Neuronal stem cell (in vitro differentiated cells): ENCODE measurements around the gene JDP2.

Experiments
- DNase-seq: peaks from one replicate; pipeline ENCODE4 v3.0.0-alpha.2; 2013; ENCODE audit warnings: low spot score
- H2AFZ ChIP-seq: one replicate; pipeline ENCODE4 v1.6.1; 2013; ENCODE audit warnings: mild to moderate bottlenecking, low read length, inconsistent platforms
- H2AK5ac ChIP-seq: 2 replicates; pipeline ENCODE4 v1.6.1; 2013; ENCODE audit warnings: low read depth, mild to moderate bottlenecking, inconsistent platforms, low read length, moderate library complexity, mixed read lengths
- H2BK120ac ChIP-seq: 2 replicates; pipeline ENCODE4 v1.6.1; 2013; ENCODE audit warnings: low read depth, mild to moderate bottlenecking, inconsistent platforms, low read length, moderate library complexity, mixed read lengths
- H2BK12ac ChIP-seq: one replicate; pipeline ENCODE4 v1.6.1; 2013; ENCODE audit warnings: low read length, inconsistent platforms
- H2BK15ac ChIP-seq: 2 replicates; pipeline ENCODE4 v1.6.1; 2013; ENCODE audit warnings: mild to moderate bottlenecking, low read length, inconsistent platforms, mixed read lengths
- H2BK5ac ChIP-seq: one replicate; pipeline ENCODE4 v1.6.1; 2013; ENCODE audit warnings: inconsistent platforms, mild to moderate bottlenecking, low read length, moderate library complexity
- H3K14ac ChIP-seq: one replicate; pipeline ENCODE4 v1.6.1; 2013; ENCODE audit warnings: low read length, inconsistent platforms
- H3K18ac ChIP-seq: 2 replicates; pipeline ENCODE4 v1.6.1; 2013; ENCODE audit warnings: low read length, inconsistent platforms
- H3K23ac ChIP-seq: 2 replicates; pipeline ENCODE4 v1.6.1; 2013; ENCODE audit warnings: low read depth, mild to moderate bottlenecking, mixed read lengths, low read length, inconsistent platforms; ENCODE audit not compliant: poor library complexity
- H3K27ac ChIP-seq: replicated peaks from 3 replicates; pipeline ENCODE4 v1.5.1; 2013; ENCODE audit warnings: low read length, inconsistent platforms
- H3K27me3 ChIP-seq, 3 experiments: 2 replicates each; pipeline ENCODE4 v1.6.1; 2013; ENCODE audit warnings: low read length in 3 of 3, mild to moderate bottlenecking in 2 of 3, inconsistent platforms in 1 of 3, low read depth in 1 of 3, mixed read lengths in 1 of 3, moderate library complexity in 1 of 3; ENCODE audit not compliant: control insufficient read depth in 3 of 3, insufficient read depth in 3 of 3
- H3K36me3 ChIP-seq, 2 donors: replicated peaks in 1 of 2; 2 replicates each; pipeline ENCODE4 v1.6.1; 2013; ENCODE audit warnings: low read length in 2 of 2; ENCODE audit not compliant: control insufficient read depth in 2 of 2, insufficient read depth in 2 of 2
- H3K4ac ChIP-seq: 2 replicates; pipeline ENCODE4 v1.6.1; 2013; ENCODE audit warnings: inconsistent platforms, mild to moderate bottlenecking, low read length, moderate library complexity
- H3K4me1 ChIP-seq, 2 donors: 1 replicate in 1 of 2; 2 replicates in 1 of 2; pipeline ENCODE4 v1.6.1; 2013; ENCODE audit warnings: low read length in 2 of 2, low read depth in 1 of 2; ENCODE audit not compliant: control insufficient read depth in 2 of 2, insufficient read depth in 1 of 2
- H3K4me2 ChIP-seq: one replicate; pipeline ENCODE4 v1.6.1; 2013; ENCODE audit warnings: mild to moderate bottlenecking, low read length, inconsistent platforms; ENCODE audit not compliant: insufficient read depth, poor library complexity, severe bottlenecking
- H3K4me3 ChIP-seq, 2 donors: 2 replicates each; pipeline ENCODE4 v1.5.1; 2013; ENCODE audit warnings: low read length in 2 of 2, mild to moderate bottlenecking in 2 of 2, inconsistent platforms in 1 of 2, moderate library complexity in 1 of 2
- H3K79me1 ChIP-seq: one replicate; pipeline ENCODE4 v1.6.1; 2013; ENCODE audit warnings: low read depth, mild to moderate bottlenecking, inconsistent platforms, low read length, moderate library complexity
- H3K9ac ChIP-seq: one replicate; pipeline ENCODE4 v1.6.1; 2013; ENCODE audit warnings: mild to moderate bottlenecking, low read depth, low read length, inconsistent platforms; ENCODE audit not compliant: poor library complexity
- H3K9me3 ChIP-seq, 2 donors: replicated peaks in 1 of 2; 2 replicates each; pipeline versions ENCODE3 to v1.6.1; 2013; ENCODE audit warnings: low read length in 2 of 2, mild to moderate bottlenecking in 2 of 2, inconsistent platforms in 1 of 2, low read depth in 1 of 2, mixed read lengths in 1 of 2, moderate library complexity in 1 of 2; ENCODE audit not compliant: control insufficient read depth in 2 of 2, insufficient read depth in 1 of 2
- H4K8ac ChIP-seq: one replicate; pipeline ENCODE4 v1.6.1; 2013; ENCODE audit warnings: low read depth, mild to moderate bottlenecking, inconsistent platforms, low read length, moderate library complexity
- H4K91ac ChIP-seq: one replicate; pipeline ENCODE4 v1.6.1; 2013; ENCODE audit warnings: low read length, low read depth, mild to moderate bottlenecking, inconsistent platforms; ENCODE audit not compliant: poor library complexity
- WGBS, 2 donors: extraction: QIAGEN DNeasy Blood & Tissue Kit; methylation state at CpG; one replicate each; pipeline ENCODE4 v1.1.7; 2013; ENCODE audit warnings: missing lambda C conversion rate in 2 of 2, mixed read lengths in 1 of 2; ENCODE audit not compliant: insufficient read length in 2 of 2, insufficient replicate concordance in 1 of 2; ENCODE audit errors: extremely low coverage in 2 of 2; 5-methylcytosine and 5-hydroxymethylcytosine counted together

The JDP2 gene

DNA sequence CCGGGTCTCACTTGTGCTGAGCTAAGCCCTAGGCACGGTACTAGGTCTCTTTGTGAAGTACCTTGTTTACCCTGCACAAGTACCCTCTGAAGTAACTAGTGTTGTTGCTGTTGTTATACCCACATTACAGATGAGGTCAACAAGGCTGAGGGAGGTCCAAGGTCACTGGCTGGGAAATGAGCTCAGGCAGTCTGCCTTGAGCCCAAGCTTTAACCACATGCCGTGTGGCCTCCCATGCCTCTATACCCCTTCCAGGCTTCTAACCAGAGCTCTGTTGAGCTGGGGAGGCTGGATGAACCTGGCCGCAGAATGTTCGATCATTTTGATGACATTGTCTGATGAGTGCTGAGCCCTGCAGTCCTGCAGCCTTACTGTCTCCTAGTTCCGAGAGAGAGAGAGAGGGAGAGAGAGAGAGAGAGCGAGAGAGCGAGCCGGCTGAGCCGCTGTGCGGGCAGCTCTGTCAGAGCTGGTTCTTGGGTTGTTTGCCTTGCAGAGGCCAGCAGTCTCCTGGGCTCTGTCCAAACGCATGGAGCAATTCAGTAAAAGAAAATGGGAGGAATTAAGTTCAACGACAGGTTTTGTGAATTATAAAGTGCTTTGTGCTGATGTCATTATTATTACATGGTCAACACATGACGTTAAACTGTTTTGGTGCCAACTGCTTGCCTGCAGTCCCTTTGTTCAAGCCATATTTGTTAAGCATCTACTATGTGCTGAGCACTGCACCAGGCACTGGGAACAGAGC is 13.1 kb downstream of the JDP2 start:
- Histone ChIP-seq H3K4me1 (peaks cover 0 to 4% of the 10 kb centered on the region in 2 donors), H3K27me3 (no peaks in the 10 kb centered on the region), H3K23ac (no peak overlapping the region), H2AK5ac (no peak overlapping the region), H2BK12ac (no peak overlapping the region), H3K4me3 (no peak overlapping the region), H3K14ac (no peak overlapping the region), H4K8ac (no peak overlapping the region), H3K27ac (no peak overlapping the region), H4K91ac (no peak overlapping the region), H3K36me3 (peaks cover 0 to 8% of the 10 kb centered on the region in 2 donors), H3K79me1 (no peaks in the 10 kb centered on the region), H3K9ac (no peak overlapping the region), H3K4me2 (no peak overlapping the region), H3K18ac (no peak overlapping the region), H2AFZ (no peak overlapping the region), H3K4ac (no peak overlapping the region), H2BK15ac (no peak overlapping the region), H2BK120ac (no peak overlapping the region), H3K9me3 (no peaks in the 10 kb centered on the region), H2BK5ac (no peak overlapping the region)
- no CpG with 5 or more reads among the region's 14 CpGs for WGBS, 2 donors
- no peak for DNase-seq

DNA sequence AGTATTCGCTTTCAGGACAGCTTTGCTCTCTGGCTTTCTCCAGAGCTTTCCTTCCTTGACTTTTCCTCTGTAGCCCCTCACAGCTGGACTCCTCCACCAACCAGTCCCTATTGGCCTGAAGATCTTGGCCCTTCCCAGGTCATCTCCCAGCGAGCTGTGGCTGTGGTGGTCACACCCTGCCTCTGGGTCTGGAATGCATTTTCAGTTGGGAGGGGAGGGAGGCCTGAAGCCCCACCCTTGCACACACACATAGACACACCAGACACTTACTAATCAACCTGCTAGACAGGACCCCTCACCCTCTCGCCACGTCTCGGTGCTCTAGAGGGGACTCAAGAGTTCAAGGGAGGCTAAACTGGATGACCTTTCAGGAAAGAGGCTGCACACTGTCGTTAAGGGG is 13.9 kb downstream of the JDP2 start:
- Histone ChIP-seq H3K18ac (no peak overlapping the region), H2AFZ (no peak overlapping the region), H3K9me3 (no peaks in the 10 kb centered on the region), H3K14ac (peak overlapping the region; percentile 63), H3K4me2 (no peak overlapping the region), H3K23ac (no peak overlapping the region), H3K27me3 (no peaks in the 10 kb centered on the region), H2AK5ac (no peak overlapping the region), H3K4me3 (no peak overlapping the region), H3K4ac (no peak overlapping the region), H3K79me1 (no peaks in the 10 kb centered on the region), H2BK12ac (no peak overlapping the region), H4K91ac (no peak overlapping the region), H2BK5ac (no peak overlapping the region), H4K8ac (no peak overlapping the region), H3K27ac (no peak overlapping the region), H3K9ac (no peak overlapping the region), H3K4me1 (peaks cover 0 to 4% of the 10 kb centered on the region in 2 donors), H3K36me3 (peaks cover 0 to 8% of the 10 kb centered on the region in 2 donors), H2BK15ac (no peak overlapping the region), H2BK120ac (no peak overlapping the region)
- WGBS, 2 donors = no CpG with 5 or more reads among the region's 6 CpGs
- no peak for DNase-seq

GRCh38 chr14:75442166-75442565 is 14.3 kb downstream of the JDP2 start:
- Histone ChIP-seq H3K18ac (no peak overlapping the region), H3K4me3 (no peak overlapping the region), H3K9ac (no peak overlapping the region), H3K14ac (no peak overlapping the region), H3K36me3 (peaks cover 0 to 8% of the 10 kb centered on the region in 2 donors), H3K79me1 (no peaks in the 10 kb centered on the region), H4K91ac (no peak overlapping the region), H3K23ac (no peak overlapping the region), H3K4me1 (peaks cover 0 to 4% of the 10 kb centered on the region in 2 donors), H3K27ac (no peak overlapping the region), H3K27me3 (no peaks in the 10 kb centered on the region), H2BK12ac (no peak overlapping the region), H2BK120ac (no peak overlapping the region), H2AK5ac (no peak overlapping the region), H2BK5ac (no peak overlapping the region), H3K9me3 (no peaks in the 10 kb centered on the region), H2BK15ac (no peak overlapping the region), H2AFZ (no peak overlapping the region), H3K4ac (no peak overlapping the region), H3K4me2 (no peak overlapping the region), H4K8ac (no peak overlapping the region)
- no CpG with 5 or more reads among the region's 4 CpGs for WGBS, 2 donors
- no peak for DNase-seq

DNA sequence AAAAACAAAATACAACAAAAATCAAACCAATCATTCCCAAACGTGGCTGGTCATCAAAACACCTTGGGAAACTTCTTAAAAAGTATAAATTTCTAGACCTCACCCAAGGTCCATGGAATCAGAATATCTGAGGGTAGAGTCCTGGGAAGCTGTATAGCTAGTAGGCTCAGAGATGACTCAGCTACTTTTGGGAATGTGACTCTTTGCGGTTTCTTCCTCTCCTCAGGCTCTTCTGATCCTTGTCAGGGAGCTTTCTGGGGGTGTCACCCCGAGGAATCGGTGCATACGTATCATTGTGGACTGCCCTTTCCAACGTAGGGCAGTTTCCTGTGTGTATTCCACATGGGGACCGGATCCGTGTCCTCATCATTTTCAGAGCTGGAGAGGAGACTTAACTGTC is 14.8 kb downstream of the JDP2 start:
- WGBS, 2 donors = no CpG with 5 or more reads among the region's 8 CpGs
- Histone ChIP-seq H3K4me3 (no peak overlapping the region), H3K36me3 (peaks cover 0 to 8% of the 10 kb centered on the region in 2 donors)

More for the DNA sequence above, 14.8 kb downstream of the JDP2 start:
- no peak overlapping the region for H3K27ac ChIP-seq
- H3K4me2 ChIP-seq = no peak overlapping the region
- no peaks in the 10 kb centered on the region for H3K79me1 ChIP-seq
- no peaks in the 10 kb centered on the region for H3K27me3 ChIP-seq
- no peak overlapping the region for H2BK5ac ChIP-seq
- peaks cover 0 to 4% of the 10 kb centered on the region in 2 donors for H3K4me1 ChIP-seq
- H4K8ac ChIP-seq = no peak overlapping the region
- H4K91ac ChIP-seq = no peak overlapping the region
- no peak overlapping the region for H3K14ac ChIP-seq
- no peak overlapping the region for H3K4ac ChIP-seq
- H2AK5ac ChIP-seq = no peak overlapping the region
- H3K9me3 ChIP-seq = no peaks in the 10 kb centered on the region
- no peak overlapping the region for H3K18ac ChIP-seq
- H3K9ac ChIP-seq = no peak overlapping the region
- DNase-seq = no peak
- peak overlapping the region; percentile 12 for H2AFZ ChIP-seq
- H2BK12ac ChIP-seq = no peak overlapping the region
- H3K23ac ChIP-seq = no peak overlapping the region
- no peak overlapping the region for H2BK120ac ChIP-seq
- no peak overlapping the region for H2BK15ac ChIP-seq
